SK-N-SH (cell line): ENCODE results near the gene BNC2. TPM values are rescaled to one million over a fixed set of nuclear protein-coding genes. Genes with fewer than 3 reads are reported as not detected.
A peak's percentile ranks its signal among the peaks of the same experiment; 100 is the strongest.

ENCODE experiments used
- CTCF ChIA-PET: fragments of 300-600, 350-600 bp; formaldehyde crosslinking; extraction: SDS; loops from one replicate; lab custom pipeline; 2021; lab: Yijun Ruan, JAX
- POLR2A ChIA-PET: fragments of 350-600 bp; sonication (Branson Sonifier 250); formaldehyde crosslinking; extraction: SDS; loops from one replicate; lab custom pipeline; 2020; ENCODE audit warnings: antibody characterized with exemption, inconsistent platforms; lab: Yijun Ruan, JAX
- DNase-seq: peaks from one replicate; pipeline ENCODE4 v3.0.0; 2012
- H2AFZ ChIP-seq: fragments of 200-600 bp; sonication (generic); 2 replicates; pipeline ENCODE4 v1.8.1; 2016; ENCODE audit warnings: antibody characterized with exemption, mild to moderate bottlenecking, low read depth
- H3F3A ChIP-seq: fragments of 200-600 bp; sonication (generic); replicated peaks from 2 replicates; pipeline ENCODE3; 2016; ENCODE audit warnings: antibody characterized with exemption, mild to moderate bottlenecking; ENCODE audit not compliant: insufficient read depth
- H3K27ac ChIP-seq, 2 experiments: fragments of 200-500 bp in 1 of 2; fragments of 200-600 bp in 1 of 2; sonication (Bioruptor generic) in 1 of 2; sonication (generic), shearing (Covaris generic) in 1 of 2; 2 replicates each; pipeline versions ENCODE4 v1.5.1 to v1.6.1; 2014 to 2016; ENCODE audit warnings: low read depth in 2 of 2, inconsistent platforms in 1 of 2, low read length in 1 of 2, mild to moderate bottlenecking in 1 of 2, mixed read lengths in 1 of 2
- H3K27me3 ChIP-seq: fragments of 200-600 bp; sonication (generic), shearing (Covaris generic); 2 replicates; pipeline ENCODE4 v1.6.1; 2016; ENCODE audit warnings: mixed run types; ENCODE audit not compliant: insufficient read depth
- H3K36me3 ChIP-seq, 2 experiments: fragments of 200-500 bp in 1 of 2; fragments of 200-600 bp in 1 of 2; sonication (Bioruptor generic) in 1 of 2; sonication (generic) in 1 of 2; replicated peaks in 1 of 2; 2 replicates each; pipeline versions ENCODE3 to v1.5.1; 2014 to 2016; ENCODE audit warnings: low read length in 1 of 2, mild to moderate bottlenecking in 1 of 2; ENCODE audit not compliant: insufficient read depth in 2 of 2, control insufficient read depth in 1 of 2
- H3K4me1 ChIP-seq, 2 experiments: fragments of 200-500 bp in 1 of 2; fragments of 200-600 bp in 1 of 2; sonication (Bioruptor generic) in 1 of 2; sonication (generic), shearing (Covaris generic) in 1 of 2; 2 replicates each; pipeline versions ENCODE4 v1.5.1 to v1.6.1; 2014 to 2016; ENCODE audit warnings: low read depth in 1 of 2, low read length in 1 of 2, mixed run types in 1 of 2; ENCODE audit not compliant: insufficient read depth in 2 of 2, control insufficient read depth in 1 of 2
- H3K4me2 ChIP-seq: fragments of 200-600 bp; sonication (generic), shearing (Covaris generic); 2 replicates; pipeline ENCODE4 v1.6.1; 2017; ENCODE audit warnings: mixed run types
- H3K4me3 ChIP-seq, 2 experiments: fragments of 200-500 bp in 1 of 2; fragments of 200-600 bp in 1 of 2; sonication (Bioruptor generic) in 1 of 2; sonication (generic), shearing (Covaris generic) in 1 of 2; 2 replicates each; pipeline versions ENCODE4 v1.5.1 to v1.8.1; 2014 to 2016; ENCODE audit warnings: low read depth in 2 of 2, inconsistent platforms in 1 of 2, low read length in 1 of 2, mild to moderate bottlenecking in 1 of 2, mixed read lengths in 1 of 2, moderate library complexity in 1 of 2
- H3K79me2 ChIP-seq: fragments of 200-600 bp; sonication (generic); 2 replicates; pipeline ENCODE4 v1.8.1; 2017; ENCODE audit warnings: mild to moderate bottlenecking; ENCODE audit not compliant: insufficient read depth
- H3K9ac ChIP-seq: fragments of 200-600 bp; sonication (generic); 2 replicates; pipeline ENCODE4 v1.6.1; 2017; ENCODE audit warnings: mixed run types
- H3K9me2 ChIP-seq: fragments of 200-600 bp; sonication (generic); 2 replicates; pipeline ENCODE4 v1.6.1; 2017; ENCODE audit warnings: mixed run types
- H3K9me3 ChIP-seq: fragments of 200-600 bp; sonication (generic); 2 replicates; pipeline ENCODE4 v1.6.1; 2017; ENCODE audit warnings: mixed run types, mild to moderate bottlenecking, moderate library complexity
- H4K20me1 ChIP-seq: fragments of 200-600 bp; sonication (generic); 2 replicates; pipeline ENCODE4 v1.6.1; 2017; ENCODE audit warnings: mild to moderate bottlenecking, mixed run types; ENCODE audit not compliant: insufficient read depth
- CHD2 ChIP-seq: fragments of 150-350 bp; IDR thresholded peaks from 2 replicates; pipeline ENCODE4 v1.6.1; 2018; ENCODE audit warnings: low read length; ENCODE audit not compliant: partially characterized antibody
- FOSL2 ChIP-seq: IDR thresholded peaks from 2 replicates; pipeline ENCODE4 v1.4.0; 2012; ENCODE audit warnings: low read depth, mild to moderate bottlenecking, moderate library complexity, borderline replicate concordance
- GABPA ChIP-seq: IDR thresholded peaks from 2 replicates; pipeline ENCODE4 v1.4.0; 2012; ENCODE audit warnings: low read depth, mild to moderate bottlenecking
- MEF2A ChIP-seq: IDR thresholded peaks from 2 replicates; pipeline ENCODE4 v1.4.0; 2012; ENCODE audit warnings: low read depth, borderline replicate concordance
- NFIC ChIP-seq: IDR thresholded peaks from 2 replicates; pipeline ENCODE4 v1.4.0; 2012; ENCODE audit warnings: borderline replicate concordance
- NRF1 ChIP-seq: IDR thresholded peaks from 2 replicates; pipeline ENCODE4 v1.6.1; 2012; ENCODE audit warnings: low read depth, mild to moderate bottlenecking, low read length
- SIN3A ChIP-seq: IDR thresholded peaks from 2 replicates; pipeline ENCODE4 v1.6.1; 2012; ENCODE audit warnings: low read depth, mild to moderate bottlenecking, low read length, moderate library complexity, borderline replicate concordance
- SMC3 ChIP-seq: IDR thresholded peaks from 2 replicates; pipeline ENCODE4 v1.6.1; 2012; ENCODE audit warnings: low read depth, low read length, improper control_type of control experiment
- YY1 ChIP-seq: IDR thresholded peaks from 2 replicates; pipeline ENCODE4 v1.4.0; 2012; ENCODE audit warnings: low read depth, mild to moderate bottlenecking
- WGBS: methylation state at CpG from one replicate; pipeline ENCODE4 v1.1.6; 2017; ENCODE audit warnings: low lambda C conversion rate; 5-methylcytosine and 5-hydroxymethylcytosine counted together
- polyA plus RNA-seq, 3 experiments: library from polyadenylated mRNA; depleted of rRNA; stranded (reverse); fragments of >200 nt; gene quantifications; 2 replicates each; pipeline ENCODE4 v1.2.3, GENCODE V29; 2012
- TF ChIP-seq, protein P1 (sequence below): IDR thresholded peaks from 2 replicates; pipeline ENCODE4 v1.4.0; 2012; ENCODE audit warnings: low read depth, borderline replicate concordance

BNC2 gene
- polyA plus RNA-seq, 1 of the 3 experiments (the other 2 are of a cell fraction), result 8.8 TPM

DNA sequence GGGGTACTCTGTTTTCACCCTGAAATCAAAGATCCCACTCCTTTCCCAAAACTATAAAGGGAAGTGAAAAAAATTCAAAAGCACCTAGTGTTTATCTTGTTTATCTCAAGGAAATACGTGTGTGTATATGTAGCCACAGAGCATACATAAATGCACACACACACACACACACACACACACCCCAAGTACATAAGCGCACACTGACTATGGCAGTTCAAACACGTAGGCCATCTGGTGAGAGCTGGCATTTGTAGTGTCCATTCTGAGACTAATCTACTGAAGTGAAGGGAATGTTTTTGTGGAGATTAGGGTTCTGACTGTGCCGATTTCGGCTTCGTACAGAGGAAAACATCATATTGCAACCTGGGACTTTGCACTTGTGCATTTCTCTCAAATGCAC, 451.7 kb downstream of the BNC2 start:
- POLR2A ChIA-PET, result no interaction called here
- H3K4me1 ChIP-seq, result peaks cover 19 to 24% of the 10 kb centered on the region in 2 experiments
- no peaks in the 10 kb centered on the region for H3K9me3 ChIP-seq
- H3K4me3 ChIP-seq, result no peak overlapping the region
- H3F3A ChIP-seq, result peaks cover 16% of the 10 kb centered on the region
- H3K9me2 ChIP-seq, result no peaks in the 10 kb centered on the region
- H2AFZ ChIP-seq, result no peak overlapping the region
- H4K20me1 ChIP-seq, result no peaks in the 10 kb centered on the region
- peaks cover 2 to 12% of the 10 kb centered on the region in 2 experiments for H3K36me3 ChIP-seq
- H3K9ac ChIP-seq, result no peak overlapping the region
- H3K27ac ChIP-seq, result no peak overlapping the region
- no peak overlapping the region for H3K4me2 ChIP-seq
- no peaks in the 10 kb centered on the region for H3K27me3 ChIP-seq
- no peak for TF ChIP-seq FOSL2
- no peak for TF ChIP-seq CHD2
- no peak for TF ChIP-seq MEF2A
- TF ChIP-seq, protein P1, sequence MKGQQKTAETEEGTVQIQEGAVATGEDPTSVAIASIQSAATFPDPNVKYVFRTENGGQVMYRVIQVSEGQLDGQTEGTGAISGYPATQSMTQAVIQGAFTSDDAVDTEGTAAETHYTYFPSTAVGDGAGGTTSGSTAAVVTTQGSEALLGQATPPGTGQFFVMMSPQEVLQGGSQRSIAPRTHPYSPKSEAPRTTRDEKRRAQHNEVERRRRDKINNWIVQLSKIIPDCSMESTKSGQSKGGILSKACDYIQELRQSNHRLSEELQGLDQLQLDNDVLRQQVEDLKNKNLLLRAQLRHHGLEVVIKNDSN, result no peak
- no peak for TF ChIP-seq YY1
- TF ChIP-seq, all 33 proteins: peak for 0
- CTCF ChIA-PET, result no interaction called here
- no peak for DNase-seq
- H3K79me2 ChIP-seq, result peaks cover 8% of the 10 kb centered on the region
- 97% methylated on average over 6 of the region's 6 CpGs for WGBS

DNA sequence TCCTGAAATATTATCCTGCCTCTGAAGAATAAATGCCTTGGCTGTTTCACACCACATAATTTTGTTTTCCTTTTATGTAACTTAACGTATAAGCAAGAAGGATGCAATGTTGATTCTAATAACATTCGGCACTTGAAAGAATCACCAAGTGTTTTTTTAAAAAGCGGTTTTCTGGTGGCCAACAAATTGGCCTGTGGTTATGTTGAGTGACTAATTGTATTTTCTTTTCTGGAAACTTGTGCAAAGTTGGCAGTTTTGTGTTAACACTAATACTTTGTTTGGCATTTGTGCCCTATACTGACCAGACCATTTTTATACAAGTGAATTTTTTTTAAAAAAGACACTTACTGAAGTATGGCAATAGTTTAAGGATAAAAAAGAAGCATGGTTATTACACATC, 452.7 kb downstream of the BNC2 start:
- peaks cover 16% of the 10 kb centered on the region for H3F3A ChIP-seq
- H3K79me2 ChIP-seq, result peaks cover 8% of the 10 kb centered on the region
- H3K27me3 ChIP-seq, result no peaks in the 10 kb centered on the region
- peak overlapping the region in 1 of 2 experiments; percentile 23; a peak in 1 of 4 replicates for H3K27ac ChIP-seq
- 90% methylated on average over 3 of the region's 3 CpGs for WGBS
- no peak for TF ChIP-seq SIN3A
- peaks cover 17 to 22% of the 10 kb centered on the region in 2 experiments for H3K4me1 ChIP-seq
- DNase-seq, result no peak
- POLR2A ChIA-PET, result no interaction called here
- no peak overlapping the region for H3K4me3 ChIP-seq
- peaks cover 2 to 13% of the 10 kb centered on the region in 2 experiments for H3K36me3 ChIP-seq
- H3K9ac ChIP-seq, result no peak overlapping the region
- H3K4me2 ChIP-seq, result no peak overlapping the region
- no peaks in the 10 kb centered on the region for H3K9me2 ChIP-seq
- H3K9me3 ChIP-seq, result no peaks in the 10 kb centered on the region
- H4K20me1 ChIP-seq, result no peaks in the 10 kb centered on the region
- CTCF ChIA-PET, result no interaction called here
- H2AFZ ChIP-seq, result no peak overlapping the region

DNA sequence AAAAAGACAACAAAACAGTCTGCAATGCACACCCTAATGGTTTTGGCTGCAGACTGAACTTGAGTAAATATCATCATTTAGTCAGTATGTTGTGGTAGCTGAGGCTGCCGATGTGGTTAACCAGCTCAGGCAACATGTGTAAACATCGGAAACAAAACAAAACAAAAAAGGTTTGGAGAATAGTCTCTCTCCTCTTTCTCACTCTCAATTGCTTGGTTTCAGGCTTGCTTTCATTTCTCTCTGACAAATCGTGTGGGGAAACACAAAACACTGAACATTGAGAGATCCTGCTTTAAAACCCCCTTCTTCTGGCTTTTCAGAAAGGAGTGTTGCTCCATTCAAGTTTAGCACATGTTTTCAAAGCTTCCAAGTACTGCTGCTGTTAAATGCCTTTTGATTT, 453.3 kb downstream of the BNC2 start:
- TF ChIP-seq GABPA, result no peak
- TF ChIP-seq NFIC, result no peak
- no peak for TF ChIP-seq SMC3
- TF ChIP-seq NRF1, result no peak
- H3K36me3 ChIP-seq, result peaks cover 2 to 13% of the 10 kb centered on the region in 2 experiments
- no peaks in the 10 kb centered on the region for H3K9me2 ChIP-seq
- H3K9ac ChIP-seq, result no peak overlapping the region
- peak overlapping the region in 1 of 2 experiments; percentile 23; a peak in 1 of 4 replicates for H3K27ac ChIP-seq
- H2AFZ ChIP-seq, result no peak overlapping the region
- ChIA-PET CTCF (interaction anchor here (1.0 kb wide), 1 partner anchor 74 kb away, joined by 3 read pairs; no protein-coding TSS in a partner anchor), POLR2A (no interaction called here)
- H3K27me3 ChIP-seq, result no peaks in the 10 kb centered on the region
- H3K4me2 ChIP-seq, result no peak overlapping the region
- DNase-seq, result no peak
- peaks cover 8% of the 10 kb centered on the region for H3K79me2 ChIP-seq
- no peak overlapping the region for H3K4me3 ChIP-seq
- 69% methylated on average over 3 of the region's 3 CpGs for WGBS
- H3K9me3 ChIP-seq, result no peaks in the 10 kb centered on the region
- H4K20me1 ChIP-seq, result no peaks in the 10 kb centered on the region
- peaks cover 16% of the 10 kb centered on the region for H3F3A ChIP-seq
- H3K4me1 ChIP-seq, result peaks cover 13 to 16% of the 10 kb centered on the region in 2 experiments
